H9 (cell line): ENCODE measurements around the gene INTS13. TPM values are rescaled to one million over a fixed set of nuclear protein-coding genes. Genes with fewer than 3 reads are reported as not detected.
A peak's percentile ranks its signal among the peaks of the same experiment; 100 is the strongest.

Experiments
- DNase-seq: peaks from one replicate; pipeline ENCODE4 v3.0.0-alpha.2; 2017
- H2AFZ ChIP-seq: one replicate; pipeline ENCODE4 v1.6.1; 2013; ENCODE audit warnings: mild to moderate bottlenecking, low read length, control low read depth, moderate library complexity
- H2AK5ac ChIP-seq: 2 replicates; pipeline ENCODE4 v1.6.1; 2013; ENCODE audit warnings: low read length, control low read depth, mixed read lengths; ENCODE audit not compliant: insufficient read length
- H2BK120ac ChIP-seq: one replicate; pipeline ENCODE4 v1.6.1; 2013; ENCODE audit warnings: low read depth, mild to moderate bottlenecking, low read length, control low read depth, inconsistent platforms; ENCODE audit not compliant: poor library complexity, severe bottlenecking
- H2BK12ac ChIP-seq: 2 replicates; pipeline ENCODE4 v1.6.1; 2013; ENCODE audit warnings: low read length, control low read depth, mixed read lengths, low read depth; ENCODE audit not compliant: insufficient read length
- H2BK15ac ChIP-seq: 2 replicates; pipeline ENCODE4 v1.6.1; 2013; ENCODE audit warnings: low read depth, low read length, control low read depth
- H2BK20ac ChIP-seq: one replicate; pipeline ENCODE4 v1.6.1; 2013; ENCODE audit warnings: low read depth, mild to moderate bottlenecking, low read length, control low read depth, inconsistent platforms; ENCODE audit not compliant: poor library complexity, severe bottlenecking
- H2BK5ac ChIP-seq: 2 replicates; pipeline ENCODE4 v1.6.1; 2013; ENCODE audit warnings: low read length, control low read depth, mixed read lengths; ENCODE audit not compliant: insufficient read length
- H3K14ac ChIP-seq: 2 replicates; pipeline ENCODE4 v1.6.1; 2013; ENCODE audit warnings: low read length, control low read depth; ENCODE audit not compliant: insufficient read depth
- H3K18ac ChIP-seq: 2 replicates; pipeline ENCODE4 v1.6.1; 2013; ENCODE audit warnings: low read depth, mild to moderate bottlenecking, mixed read lengths, low read length, control low read depth; ENCODE audit not compliant: insufficient read length
- H3K23ac ChIP-seq: 2 replicates; pipeline ENCODE4 v1.6.1; 2013; ENCODE audit warnings: low read length, control low read depth, mixed read lengths, low read depth; ENCODE audit not compliant: insufficient read length
- H3K23me2 ChIP-seq: 2 replicates; pipeline ENCODE4 v1.6.1; 2013; ENCODE audit warnings: low read depth, mild to moderate bottlenecking, mixed read lengths, low read length, control low read depth; ENCODE audit not compliant: insufficient read length, poor library complexity, severe bottlenecking
- H3K27ac ChIP-seq: 2 replicates; pipeline ENCODE4 v1.5.1; 2013; ENCODE audit warnings: low read length, control low read depth, mixed read lengths, low read depth; ENCODE audit not compliant: insufficient read length
- H3K27me3 ChIP-seq: 2 replicates; pipeline ENCODE4 v1.6.1; 2013; ENCODE audit warnings: low read length, control low read depth, inconsistent platforms; ENCODE audit not compliant: insufficient read depth
- H3K4ac ChIP-seq: 2 replicates; pipeline ENCODE4 v1.6.1; 2013; ENCODE audit warnings: low read depth, mild to moderate bottlenecking, control low read depth, inconsistent platforms, low read length, moderate library complexity
- H3K4me1 ChIP-seq: 2 replicates; pipeline ENCODE4 v1.6.1; 2013; ENCODE audit warnings: low read length, control low read depth, inconsistent platforms; ENCODE audit not compliant: insufficient read depth
- H3K4me2 ChIP-seq: 2 replicates; pipeline ENCODE4 v1.6.1; 2013; ENCODE audit warnings: low read length, control low read depth, mixed read lengths; ENCODE audit not compliant: insufficient read length, insufficient read depth
- H3K56ac ChIP-seq: 2 replicates; pipeline ENCODE4 v1.6.1; 2013; ENCODE audit warnings: low read depth, mild to moderate bottlenecking, mixed read lengths, low read length, control low read depth; ENCODE audit not compliant: insufficient read length
- H3K79me1 ChIP-seq: 2 replicates; pipeline ENCODE4 v1.6.1; 2013; ENCODE audit warnings: low read depth, mild to moderate bottlenecking, moderate library complexity, low read length, control low read depth, inconsistent platforms; ENCODE audit not compliant: insufficient read depth, poor library complexity, severe bottlenecking
- H3K79me2 ChIP-seq: 2 replicates; pipeline ENCODE4 v1.6.1; 2013; ENCODE audit warnings: low read length, control low read depth, inconsistent platforms; ENCODE audit not compliant: insufficient read depth
- H3K9ac ChIP-seq: 2 replicates; pipeline ENCODE4 v1.6.1; 2013; ENCODE audit warnings: low read length, control low read depth, mixed read lengths; ENCODE audit not compliant: insufficient read length; ENCODE audit errors: extremely low read depth
- H3K9me3 ChIP-seq: one replicate; pipeline ENCODE4 v1.6.1; 2013; ENCODE audit warnings: low read depth, low read length, inconsistent platforms; ENCODE audit not compliant: control insufficient read depth
- H3T11ph ChIP-seq: one replicate; pipeline ENCODE4 v1.6.1; 2013; ENCODE audit warnings: mild to moderate bottlenecking, low read length, control low read depth, inconsistent platforms
- H4K20me1 ChIP-seq: one replicate; pipeline ENCODE4 v1.6.1; 2013; ENCODE audit not compliant: control insufficient read depth, insufficient read length, insufficient read depth
- H4K5ac ChIP-seq: 2 replicates; pipeline ENCODE4 v1.6.1; 2013; ENCODE audit warnings: low read depth, mild to moderate bottlenecking, mixed read lengths, low read length, control low read depth; ENCODE audit not compliant: insufficient read length
- H4K8ac ChIP-seq: replicated peaks from 2 replicates; pipeline ENCODE4 v1.6.1; 2013; ENCODE audit warnings: low read length, control low read depth, mixed read lengths, low read depth; ENCODE audit not compliant: insufficient read length
- H4K91ac ChIP-seq: 2 replicates; pipeline ENCODE4 v1.6.1; 2013; ENCODE audit warnings: low read depth, mild to moderate bottlenecking, moderate library complexity, mixed read lengths, low read length, control low read depth; ENCODE audit not compliant: insufficient read length
- H3K27ac Mint-ChIP-seq, 3 experiments: 2 replicates in 2 of 3; 3 replicates in 1 of 3; pipeline ENCODE4 v1.8.0; 2020 to 2021; ENCODE audit warnings: mixed read lengths in 3 of 3, mild to moderate bottlenecking in 1 of 3, moderate library complexity in 1 of 3
- H3K27me3 Mint-ChIP-seq: 2 replicates; pipeline ENCODE4 v1.8.0; 2021; ENCODE audit warnings: low read depth, mild to moderate bottlenecking, moderate library complexity, mixed read lengths
- H3K36me3 Mint-ChIP-seq, 3 experiments: 2 replicates in 2 of 3; 3 replicates in 1 of 3; pipeline ENCODE4 v1.8.0; 2020 to 2021; ENCODE audit warnings: low read depth in 3 of 3, mixed read lengths in 3 of 3; ENCODE audit not compliant: insufficient read depth in 1 of 3
- H3K4me1 Mint-ChIP-seq, 2 experiments: 2 replicates each; pipeline ENCODE4 v1.8.0; 2020; ENCODE audit warnings: mixed read lengths in 2 of 2
- H3K4me3 Mint-ChIP-seq, 2 experiments: 2 replicates in 1 of 2; 3 replicates in 1 of 2; pipeline ENCODE4 v1.8.0; 2020 to 2021; ENCODE audit warnings: mild to moderate bottlenecking in 2 of 2, mixed read lengths in 2 of 2, moderate library complexity in 1 of 2
- H3K9me3 Mint-ChIP-seq, 2 experiments: 2 replicates in 1 of 2; 3 replicates in 1 of 2; pipeline ENCODE4 v1.8.0; 2020; ENCODE audit warnings: mild to moderate bottlenecking in 2 of 2, mixed read lengths in 2 of 2, moderate library complexity in 1 of 2
- WGBS: extraction: QIAGEN DNeasy Blood & Tissue Kit; methylation state at CpG from one replicate; pipeline ENCODE4 v1.1.7; 2013; ENCODE audit warnings: missing lambda C conversion rate, low lambda C conversion rate, mixed read lengths; ENCODE audit not compliant: insufficient read length; ENCODE audit errors: extremely low coverage; 5-methylcytosine and 5-hydroxymethylcytosine counted together
- total RNA-seq: library from RNA; stranded (reverse); gene quantifications from 2 replicates; pipeline ENCODE4 v1.2.1, GENCODE V29; 2021
- TF ChIP-seq, protein P1 (sequence below): fragments of 200-600 bp; sonication (generic); conservative IDR thresholded peaks from 3 replicates; pipeline ENCODE4 v1.8.0; 2021; ENCODE audit warnings: antibody characterized with exemption, mild to moderate bottlenecking

INTS13 gene
- total RNA-seq, 1 experiment from 2014 or later, result 39.1 TPM

DNA sequence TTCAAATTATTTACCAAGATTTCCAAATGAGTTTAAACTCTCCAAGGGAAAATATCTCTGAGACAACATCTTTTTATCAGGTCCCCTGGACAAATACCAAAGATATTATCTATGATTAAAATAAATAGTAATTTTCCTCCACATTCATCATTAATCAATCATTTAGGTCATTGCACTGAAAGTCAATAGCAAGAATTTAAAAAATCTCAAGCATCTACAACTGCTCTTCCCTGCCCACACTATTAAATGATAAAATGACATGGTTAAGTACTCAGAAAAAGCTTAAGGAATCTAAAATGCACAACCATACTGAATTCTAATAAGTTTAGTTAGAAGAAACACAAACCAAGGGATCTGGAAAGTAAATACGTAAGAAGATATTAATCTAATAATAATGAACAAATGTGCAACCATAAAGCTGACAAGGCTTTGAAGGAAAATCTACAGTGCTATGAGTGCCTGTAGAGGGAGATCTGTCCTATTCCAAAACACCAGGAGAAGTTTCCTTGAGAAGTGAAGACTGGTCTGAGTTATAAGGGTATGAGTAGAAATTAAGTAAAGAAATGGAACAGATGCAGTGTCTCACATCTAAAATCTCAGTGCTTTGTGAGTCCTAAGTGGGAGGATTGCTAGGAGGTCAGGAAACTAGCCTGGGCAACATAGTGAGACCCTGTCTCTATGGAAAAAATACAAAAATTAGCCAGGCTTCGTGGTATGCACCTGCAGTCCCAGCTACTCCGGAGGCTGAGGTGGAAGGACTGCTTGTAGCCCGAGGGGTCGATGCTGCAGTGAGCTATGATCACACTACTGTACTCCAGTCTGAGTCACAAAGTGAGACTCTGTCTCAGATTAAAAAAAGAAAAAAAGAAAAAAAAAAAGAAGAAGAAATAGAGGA, 19.2 kb downstream of the INTS13 start:
- Histone ChIP-seq H3K79me2 (no peaks in the 10 kb centered on the region), H3K23me2 (no peaks in the 10 kb centered on the region), H3K23ac (no peak overlapping the region), H2AK5ac (no peak overlapping the region), H4K20me1 (no peaks in the 10 kb centered on the region), H2BK15ac (no peak overlapping the region), H3K14ac (no peak overlapping the region), H2BK5ac (no peak overlapping the region), H3K4me1 (no peaks in the 10 kb centered on the region), H3K27me3 (no peaks in the 10 kb centered on the region), H3K56ac (no peak overlapping the region), H2BK120ac (no peak overlapping the region), H2BK20ac (no peak overlapping the region), H4K8ac (no peak overlapping the region), H3K79me1 (no peaks in the 10 kb centered on the region), H3T11ph (no peak overlapping the region), H2AFZ (no peak overlapping the region), H4K5ac (no peak overlapping the region), H3K9ac (no peak overlapping the region), H4K91ac (no peak overlapping the region), H3K4ac (no peak overlapping the region), H3K4me2 (no peak overlapping the region), H3K9me3 (no peaks in the 10 kb centered on the region), H3K27ac (no peak overlapping the region), H3K18ac (no peak overlapping the region), H2BK12ac (no peak overlapping the region)
- no peaks in the 10 kb centered on the region for H3K9me3 Mint-ChIP-seq
- no peak for DNase-seq
- TF ChIP-seq, protein P1, sequence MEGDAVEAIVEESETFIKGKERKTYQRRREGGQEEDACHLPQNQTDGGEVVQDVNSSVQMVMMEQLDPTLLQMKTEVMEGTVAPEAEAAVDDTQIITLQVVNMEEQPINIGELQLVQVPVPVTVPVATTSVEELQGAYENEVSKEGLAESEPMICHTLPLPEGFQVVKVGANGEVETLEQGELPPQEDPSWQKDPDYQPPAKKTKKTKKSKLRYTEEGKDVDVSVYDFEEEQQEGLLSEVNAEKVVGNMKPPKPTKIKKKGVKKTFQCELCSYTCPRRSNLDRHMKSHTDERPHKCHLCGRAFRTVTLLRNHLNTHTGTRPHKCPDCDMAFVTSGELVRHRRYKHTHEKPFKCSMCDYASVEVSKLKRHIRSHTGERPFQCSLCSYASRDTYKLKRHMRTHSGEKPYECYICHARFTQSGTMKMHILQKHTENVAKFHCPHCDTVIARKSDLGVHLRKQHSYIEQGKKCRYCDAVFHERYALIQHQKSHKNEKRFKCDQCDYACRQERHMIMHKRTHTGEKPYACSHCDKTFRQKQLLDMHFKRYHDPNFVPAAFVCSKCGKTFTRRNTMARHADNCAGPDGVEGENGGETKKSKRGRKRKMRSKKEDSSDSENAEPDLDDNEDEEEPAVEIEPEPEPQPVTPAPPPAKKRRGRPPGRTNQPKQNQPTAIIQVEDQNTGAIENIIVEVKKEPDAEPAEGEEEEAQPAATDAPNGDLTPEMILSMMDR, result no peak
- H3K4me1 Mint-ChIP-seq, result 0 out of 4 replicates have a peak, but pooled peaks cover 0 to 2% of the 10 kb centered on the region in 2 experiments
- H3K4me3 Mint-ChIP-seq, result no peak overlapping the region
- H3K27me3 Mint-ChIP-seq, result no peaks in the 10 kb centered on the region
- no CpG with 5 or more reads among the region's 5 CpGs for WGBS
- peak overlapping the region in 1 of 3 experiments; percentile 20; a peak in 1 of 7 replicates for H3K27ac Mint-ChIP-seq
- peaks cover 2 to 48% (median 44%) of the 10 kb centered on the region in 3 experiments; a peak in 5 of 7 replicates for H3K36me3 Mint-ChIP-seq
